ENCODE results near the gene TPR. TPM values are rescaled to one million over a fixed set of nuclear protein-coding genes. Genes with fewer than 3 reads are reported as not detected.

Gene TPR
- polyA plus RNA-seq, 1 donor (not counting 4 experiments of a cell fraction or from before 2014, with no cell fraction given), result 46.8 TPM

GRCh38 chr1:186301448-186301847 lies 73.6 kb downstream of the TPR start:
- TF ChIP-seq CTCF (optimal IDR thresholded peaks at IDR 0.05 in 1 of 3, IDR thresholded peaks at IDR 0.05 in 1 of 3, conservative IDR thresholded peaks at IDR 0.05 in 1 of 3; ENCODE audit: extremely low read depth in 1 of 3, insufficient read depth in 2 of 3, low read length in 3 of 3) (no peak), EZH2 (IDR thresholded peaks at IDR 0.05; ENCODE audit: low read length) (no peak)
- no peak for FAIRE-seq

GRCh38 chr1:186300056-186300455 lies 75.0 kb downstream of the TPR start:
- H3K36me3 ChIP-seq (ENCODE audit: control insufficient read depth in 2 of 2, extremely low read depth in 1 of 2, insufficient read depth in 2 of 2, low read length in 2 of 2), result no peaks in the 10 kb centered on the region
- H2AFZ ChIP-seq (ENCODE audit: control insufficient read depth, low read length), result no peak overlapping the region
- no peaks in the 10 kb centered on the region for H3K9me1 ChIP-seq (ENCODE audit: control insufficient read depth, extremely low read depth, insufficient read depth, low read length)
- DNase-seq (ENCODE audit: low read depth, low spot score) (no peak), FAIRE-seq (no peak)
- TF ChIP-seq EZH2 (IDR thresholded peaks at IDR 0.05; ENCODE audit: low read length), result no peak
- no peak for TF ChIP-seq CTCF (optimal IDR thresholded peaks at IDR 0.05 in 1 of 3, IDR thresholded peaks at IDR 0.05 in 1 of 3, conservative IDR thresholded peaks at IDR 0.05 in 1 of 3; ENCODE audit: extremely low read depth in 1 of 3, insufficient read depth in 2 of 3, low read length in 3 of 3)
- H3K9me3 ChIP-seq (ENCODE audit: control insufficient read depth, low read depth, low read length), result no peaks in the 10 kb centered on the region
- H3K27ac ChIP-seq (ENCODE audit: control insufficient read depth, insufficient read depth, low read length), result no peak overlapping the region
- H3K4me2 ChIP-seq (ENCODE audit: control insufficient read depth, extremely low read depth, insufficient read depth, low read depth, low read length), result no peak overlapping the region
- no peaks in the 10 kb centered on the region for H3K27me3 ChIP-seq (ENCODE audit: control insufficient read depth, extremely low read depth, insufficient read depth, low read length)
- no peak overlapping the region for H3K4me3 ChIP-seq (ENCODE audit: control insufficient read depth in 2 of 3, extremely low read depth in 1 of 3, insufficient read depth in 2 of 3, low read depth in 1 of 3, low read length in 3 of 3)
- H3K79me2 ChIP-seq (ENCODE audit: control insufficient read depth, insufficient read depth, low read length), result no peaks in the 10 kb centered on the region
- no peak overlapping the region for H3K9ac ChIP-seq (ENCODE audit: control insufficient read depth, extremely low read depth, insufficient read depth, low read length)
- dilution Hi-C loops (cut with MboI; ENCODE audit: extremely low pct_ligation_motif_present, low sequenced_read_pairs), result no loop called here
- no peaks in the 10 kb centered on the region for H3K4me1 ChIP-seq (ENCODE audit: control insufficient read depth, extremely low read depth, insufficient read depth, low read length)
- no peaks in the 10 kb centered on the region for H4K20me1 ChIP-seq (ENCODE audit: control insufficient read depth, extremely low read depth, insufficient read depth, low read length)

More at GRCh38 chr1:186301448-186301847, 73.6 kb downstream of the TPR start:
- Histone ChIP-seq H3K9me3 (ENCODE audit: control insufficient read depth, low read depth, low read length) (no peaks in the 10 kb centered on the region), H4K20me1 (ENCODE audit: control insufficient read depth, extremely low read depth, insufficient read depth, low read length) (no peaks in the 10 kb centered on the region), H3K4me1 (ENCODE audit: control insufficient read depth, extremely low read depth, insufficient read depth, low read length) (no peaks in the 10 kb centered on the region), H3K36me3 (ENCODE audit: control insufficient read depth in 2 of 2, extremely low read depth in 1 of 2, insufficient read depth in 2 of 2, low read length in 2 of 2) (no peaks in the 10 kb centered on the region), H3K27ac (ENCODE audit: control insufficient read depth, insufficient read depth, low read length) (no peak overlapping the region), H3K27me3 (ENCODE audit: control insufficient read depth, extremely low read depth, insufficient read depth, low read length) (no peaks in the 10 kb centered on the region), H2AFZ (ENCODE audit: control insufficient read depth, low read length) (no peak overlapping the region), H3K4me2 (ENCODE audit: control insufficient read depth, extremely low read depth, insufficient read depth, low read depth, low read length) (no peak overlapping the region), H3K4me3 (ENCODE audit: control insufficient read depth in 2 of 3, extremely low read depth in 1 of 3, insufficient read depth in 2 of 3, low read depth in 1 of 3, low read length in 3 of 3) (no peak overlapping the region), H3K9me1 (ENCODE audit: control insufficient read depth, extremely low read depth, insufficient read depth, low read length) (no peaks in the 10 kb centered on the region), H3K9ac (ENCODE audit: control insufficient read depth, extremely low read depth, insufficient read depth, low read length) (no peak overlapping the region), H3K79me2 (ENCODE audit: control insufficient read depth, insufficient read depth, low read length) (no peaks in the 10 kb centered on the region)
- no peak for DNase-seq (ENCODE audit: low read depth, low spot score)
- dilution Hi-C loops (cut with MboI; ENCODE audit: extremely low pct_ligation_motif_present, low sequenced_read_pairs), result no loop called here

Data from keratinocyte (primary cell).